Vagina (tissue), 2 donors: ENCODE measurements around the gene TMEM164.

ENCODE experiments used
- POLR2AphosphoS5 ChIP-seq, 2 donors: sonication (generic); formaldehyde crosslinking; IDR thresholded peaks; one replicate each; pipeline ENCODE4 v1.9.0; 2017; ENCODE audit warnings: antibody characterized with exemption in 2 of 2, mild to moderate bottlenecking in 2 of 2, low read depth in 1 of 2; ENCODE audit not compliant: insufficient read depth in 1 of 2
- TF ChIP-seq, protein P1 (sequence below), 3 experiments: fragments of 450-650 bp in 2 of 3; fragments of 200-600 bp in 1 of 3; sonication (generic) in 1 of 3; IDR thresholded peaks; one replicate each; pipeline ENCODE4 v1.5.1; 2017 to 2019; ENCODE audit warnings: antibody characterized with exemption in 3 of 3, mild to moderate bottlenecking in 2 of 3, moderate library complexity in 2 of 3

DNA sequence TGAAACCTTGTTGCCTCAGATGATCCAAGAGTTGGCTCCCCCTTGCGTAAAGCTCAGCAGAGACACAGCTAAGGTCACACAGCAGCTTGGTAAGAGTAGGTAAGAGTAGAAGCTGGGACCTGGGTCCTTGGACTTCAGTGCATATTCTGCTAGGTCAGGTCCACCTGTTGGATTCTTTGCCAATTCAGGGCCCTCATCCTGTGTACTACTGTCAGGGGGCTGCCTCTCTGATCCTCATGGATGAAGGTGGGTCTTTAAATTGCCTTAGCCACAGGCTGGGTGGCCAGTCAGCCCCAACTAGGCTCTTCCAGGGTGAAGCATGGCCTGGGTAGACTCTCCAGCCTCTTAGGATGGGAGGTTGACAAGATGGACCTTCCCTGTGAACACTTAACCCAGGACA lies 159.2 kb downstream of the TMEM164 start:
- TF ChIP-seq, protein P1, sequence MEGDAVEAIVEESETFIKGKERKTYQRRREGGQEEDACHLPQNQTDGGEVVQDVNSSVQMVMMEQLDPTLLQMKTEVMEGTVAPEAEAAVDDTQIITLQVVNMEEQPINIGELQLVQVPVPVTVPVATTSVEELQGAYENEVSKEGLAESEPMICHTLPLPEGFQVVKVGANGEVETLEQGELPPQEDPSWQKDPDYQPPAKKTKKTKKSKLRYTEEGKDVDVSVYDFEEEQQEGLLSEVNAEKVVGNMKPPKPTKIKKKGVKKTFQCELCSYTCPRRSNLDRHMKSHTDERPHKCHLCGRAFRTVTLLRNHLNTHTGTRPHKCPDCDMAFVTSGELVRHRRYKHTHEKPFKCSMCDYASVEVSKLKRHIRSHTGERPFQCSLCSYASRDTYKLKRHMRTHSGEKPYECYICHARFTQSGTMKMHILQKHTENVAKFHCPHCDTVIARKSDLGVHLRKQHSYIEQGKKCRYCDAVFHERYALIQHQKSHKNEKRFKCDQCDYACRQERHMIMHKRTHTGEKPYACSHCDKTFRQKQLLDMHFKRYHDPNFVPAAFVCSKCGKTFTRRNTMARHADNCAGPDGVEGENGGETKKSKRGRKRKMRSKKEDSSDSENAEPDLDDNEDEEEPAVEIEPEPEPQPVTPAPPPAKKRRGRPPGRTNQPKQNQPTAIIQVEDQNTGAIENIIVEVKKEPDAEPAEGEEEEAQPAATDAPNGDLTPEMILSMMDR (IDR thresholded peaks at IDR 0.05) = no peak
- TF ChIP-seq POLR2AphosphoS5 (IDR thresholded peaks at IDR 0.05; ENCODE audit: insufficient read depth in 1 of 2, low read depth in 1 of 2) = no peak
